ENCODE measurements around the gene RAD21L1. TPM values are rescaled to one million over a fixed set of nuclear protein-coding genes. Genes with fewer than 3 reads are reported as not detected.

RAD21L1 gene
- total RNA-seq, 4 donors from 2014 or later = 0.34 TPM; not detected in 3

- Histone ChIP-seq H3K27ac (no peak overlapping the region), H3K9me3 (no peaks in the 10 kb centered on the region), H3K4me1 (no peaks in the 10 kb centered on the region), H3K27me3 (no peaks in the 10 kb centered on the region), H3K36me3 (peaks cover 15% of the 10 kb centered on the region), H3K4me3 (no peak overlapping the region)
- 71% methylated on average over 13 of the region's 31 CpGs for WGBS
- TF ChIP-seq EP300 (IDR thresholded peaks at IDR 0.05) (no peak), POLR2AphosphoS5 (IDR thresholded peaks at IDR 0.05) (no peak), CTCF (IDR thresholded peaks at IDR 0.05) (no peak), POLR2A (IDR thresholded peaks at IDR 0.05) (no peak)
- DNase-seq (ENCODE audit: low spot score in 2 of 2) = no peak
Measured at GRCh38 chr20:1304710-1305515, 79.1 kb downstream of the RAD21L1 start.

Other genes starting within 250 kb of the RAD21L1 start
- under 1 TPM; 0.26 to 0.91 (median 0.67) TPM for gene RSPO4, start 223.7 kb upstream of the RAD21L1 start, total RNA-seq
- gene PSMF1, start 107.4 kb upstream of the RAD21L1 start, total RNA-seq = 100 to 1,000 TPM; 106 to 186 (median 142) TPM
- gene TMEM74B, start 41.1 kb upstream of the RAD21L1 start, total RNA-seq = 1 to 10 TPM; 1.9 to 9.6 (median 3.9) TPM
- gene C20orf202, start 22.6 kb upstream of the RAD21L1 start, total RNA-seq = under 1 TPM in 2 of 4 donors, not detected in 2; 0.89 to 0.97 TPM
- gene SNPH, start 40.2 kb downstream of the RAD21L1 start, total RNA-seq = 1 to 10 TPM in 3 of 4 donors, under 1 TPM in 1; 0.89 to 3.8 (median 2.5) TPM
- gene SDCBP2, start 103.1 kb downstream of the RAD21L1 start, total RNA-seq = 100 to 1,000 TPM in 3 of 4 donors, 10 to 100 TPM in 1; 74.4 to 143 (median 115) TPM
- 100 to 1,000 TPM in 3 of 4 donors, 10 to 100 TPM in 1; 100.0 to 151 (median 115) TPM for gene FKBP1A, start 167.0 kb downstream of the RAD21L1 start, total RNA-seq
- gene NSFL1C, start 240.8 kb downstream of the RAD21L1 start, total RNA-seq = 10 to 100 TPM; 55.0 to 75.3 (median 64.3) TPM